IMR-90 (cell line): ENCODE data around the gene TAF9B.

Experiments used
- SMC3 ChIP-seq: fragments of 150-350 bp; IDR thresholded peaks from 2 replicates; pipeline ENCODE4 v1.6.1; 2016; ENCODE audit warnings: low read depth, mild to moderate bottlenecking, antibody characterized with exemption, low read length, moderate library complexity
- TF ChIP-seq, protein P1 (sequence below): conservative IDR thresholded peaks from 2 replicates; pipeline ENCODE4 v1.5.1; 2012; ENCODE audit warnings: mild to moderate bottlenecking, low read depth, low read length, improper control_type of control experiment

- TF ChIP-seq SMC3: no peak
- TF ChIP-seq, protein P1, sequence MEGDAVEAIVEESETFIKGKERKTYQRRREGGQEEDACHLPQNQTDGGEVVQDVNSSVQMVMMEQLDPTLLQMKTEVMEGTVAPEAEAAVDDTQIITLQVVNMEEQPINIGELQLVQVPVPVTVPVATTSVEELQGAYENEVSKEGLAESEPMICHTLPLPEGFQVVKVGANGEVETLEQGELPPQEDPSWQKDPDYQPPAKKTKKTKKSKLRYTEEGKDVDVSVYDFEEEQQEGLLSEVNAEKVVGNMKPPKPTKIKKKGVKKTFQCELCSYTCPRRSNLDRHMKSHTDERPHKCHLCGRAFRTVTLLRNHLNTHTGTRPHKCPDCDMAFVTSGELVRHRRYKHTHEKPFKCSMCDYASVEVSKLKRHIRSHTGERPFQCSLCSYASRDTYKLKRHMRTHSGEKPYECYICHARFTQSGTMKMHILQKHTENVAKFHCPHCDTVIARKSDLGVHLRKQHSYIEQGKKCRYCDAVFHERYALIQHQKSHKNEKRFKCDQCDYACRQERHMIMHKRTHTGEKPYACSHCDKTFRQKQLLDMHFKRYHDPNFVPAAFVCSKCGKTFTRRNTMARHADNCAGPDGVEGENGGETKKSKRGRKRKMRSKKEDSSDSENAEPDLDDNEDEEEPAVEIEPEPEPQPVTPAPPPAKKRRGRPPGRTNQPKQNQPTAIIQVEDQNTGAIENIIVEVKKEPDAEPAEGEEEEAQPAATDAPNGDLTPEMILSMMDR: no peak
Observed at GRCh38 chrX:78118628-78119027, 20.8 kb downstream of the TAF9B start.
